HFF-Myc (cell line): ENCODE measurements around the gene RNF111.

Experiments used
- DNase-seq: peaks from one replicate; pipeline ENCODE4 v3.0.0-alpha.2; 2011; ENCODE audit warnings: low read depth; ENCODE audit errors: extremely low read depth
- H3K4me3 ChIP-seq: replicated peaks from 2 replicates; pipeline ENCODE4 v1.5.1; 2011; ENCODE audit warnings: low read depth, mild to moderate bottlenecking, control low read depth, low read length
- CTCF ChIP-seq: IDR thresholded peaks from 2 replicates; pipeline ENCODE4 v1.5.1; 2012; ENCODE audit warnings: mild to moderate bottlenecking, low read depth, low read length, control low read depth; ENCODE audit errors: missing control alignments

Gene RNF111

GRCh38 chr15:59063042-59063441 is 75.6 kb downstream of the RNF111 start:
- no peak overlapping the region for H3K4me3 ChIP-seq
- TF ChIP-seq CTCF, result no peak
- no peak for DNase-seq

- H3K4me3 ChIP-seq, result no peak overlapping the region
- DNase-seq, result no peak
- no peak for TF ChIP-seq CTCF
These were observed 82.0 kb downstream of the RNF111 start for GRCh38 chr15:59069430-59069829.

GRCh38 chr15:59074607-59075006 is 87.1 kb downstream of the RNF111 start:
- no peak for TF ChIP-seq CTCF
- H3K4me3 ChIP-seq, result no peak overlapping the region
- no peak for DNase-seq

GRCh38 chr15:59087731-59088130 is 100.3 kb downstream of the RNF111 start:
- H3K4me3 ChIP-seq, result no peak overlapping the region
- no peak for TF ChIP-seq CTCF
- DNase-seq, result no peak

- no peak for DNase-seq
- TF ChIP-seq CTCF, result no peak
- no peak overlapping the region for H3K4me3 ChIP-seq
These were observed 106.6 kb downstream of the RNF111 start for GRCh38 chr15:59094077-59094476.

- H3K4me3 ChIP-seq, result no peak overlapping the region
- TF ChIP-seq CTCF, result no peak
- no peak for DNase-seq
These were observed 109.0 kb downstream of the RNF111 start for GRCh38 chr15:59096429-59096828.

GRCh38 chr15:59099162-59099685 is 111.8 kb downstream of the RNF111 start:
- no peak overlapping the region for H3K4me3 ChIP-seq
- no peak for TF ChIP-seq CTCF
- no peak for DNase-seq
